SHP77 treated with DMSO at 0.1 percent for 48 hours (cell line): ENCODE measurements around the gene NEDD4.
"Not testable (repeated sequence)": the region's sequence is repeated elsewhere in the genome, so short reads cannot be mapped to it uniquely, and the experiment has no call there.

Source experiments
- DNase-seq: peaks from one replicate; lab custom pipeline; 2025; lab: John Stamatoyannopoulos, UW

NEDD4 gene

GRCh38 chr15:55824857-55825613 is 168.4 kb downstream of the NEDD4 start:
- no peak for DNase-seq

GRCh38 chr15:55823699-55824340 is 169.6 kb downstream of the NEDD4 start:
- DNase-seq, result no peak

- DNase-seq, result peak; percentile 43
Measured at GRCh38 chr15:55823191-55823670, 170.2 kb downstream of the NEDD4 start.

GRCh38 chr15:55821740-55822139 is 171.7 kb downstream of the NEDD4 start:
- DNase-seq, result not testable (repeated sequence)

- no peak for DNase-seq
Measured at GRCh38 chr15:55820043-55820442, 173.4 kb downstream of the NEDD4 start.

- no peak for DNase-seq
Measured at GRCh38 chr15:55819397-55820034, 173.9 kb downstream of the NEDD4 start.

GRCh38 chr15:55816017-55816416 is 177.4 kb downstream of the NEDD4 start:
- DNase-seq, result no peak

- peak; percentile 35 for DNase-seq
Measured at GRCh38 chr15:55802600-55803376, 190.6 kb downstream of the NEDD4 start.

GRCh38 chr15:55800216-55800615 is 193.2 kb downstream of the NEDD4 start:
- DNase-seq, result no peak

GRCh38 chr15:55799291-55800212 is 193.9 kb downstream of the NEDD4 start:
- no peak for DNase-seq

GRCh38 chr15:55796321-55796965 is 197.0 kb downstream of the NEDD4 start:
- DNase-seq, result no peak

- no peak for DNase-seq
Measured at GRCh38 chr15:55795031-55795430, 198.4 kb downstream of the NEDD4 start.

- peak; percentile 69 for DNase-seq
Measured at GRCh38 chr15:55791551-55792400, 201.6 kb downstream of the NEDD4 start.

GRCh38 chr15:55789066-55789660 is 204.2 kb downstream of the NEDD4 start:
- DNase-seq, result no peak

GRCh38 chr15:55786341-55786740 is 207.1 kb downstream of the NEDD4 start:
- DNase-seq, result no peak

- DNase-seq, result not testable (repeated sequence)
Measured at GRCh38 chr15:55785593-55785992, 207.8 kb downstream of the NEDD4 start.

- no peak for DNase-seq
Measured at GRCh38 chr15:55784286-55784685, 209.1 kb downstream of the NEDD4 start.

- no peak for DNase-seq
Measured at GRCh38 chr15:55782901-55783300, 210.5 kb downstream of the NEDD4 start.

- DNase-seq, result no peak
Measured at GRCh38 chr15:55780292-55780691, 213.1 kb downstream of the NEDD4 start.
